KMS-11 (cell line): ENCODE data around the gene ZNF629.

ENCODE experiments used
- H2AFZ ChIP-seq: fragments of 200-600 bp; sonication (generic); 2 replicates; pipeline ENCODE4 v1.6.1; 2016; ENCODE audit warnings: antibody characterized with exemption, mixed run types, low read depth
- H3K27ac ChIP-seq: fragments of 200-600 bp; sonication (generic); 2 replicates; pipeline ENCODE4 v1.6.1; 2016; ENCODE audit warnings: mild to moderate bottlenecking, mixed run types
- H3K27me3 ChIP-seq: fragments of 200-600 bp; sonication (generic); 2 replicates; pipeline ENCODE4 v1.6.1; 2017; ENCODE audit warnings: mild to moderate bottlenecking, low read depth, mixed run types, moderate library complexity; ENCODE audit not compliant: insufficient read depth
- H3K36me3 ChIP-seq: fragments of 200-600 bp; sonication (generic); 2 replicates; pipeline ENCODE4 v1.6.1; 2017; ENCODE audit warnings: mild to moderate bottlenecking, mixed run types; ENCODE audit not compliant: insufficient read depth
- H3K4me1 ChIP-seq: fragments of 200-600 bp; sonication (generic); 2 replicates; pipeline ENCODE4 v1.6.1; 2016; ENCODE audit warnings: mild to moderate bottlenecking, low read depth, mixed run types; ENCODE audit not compliant: poor library complexity, severe bottlenecking
- H3K4me2 ChIP-seq: fragments of 200-600 bp; sonication (generic); 2 replicates; pipeline ENCODE4 v1.7.0; 2016; ENCODE audit warnings: mild to moderate bottlenecking, mixed run types
- H3K4me3 ChIP-seq: fragments of 200-600 bp; sonication (generic); IDR thresholded peaks from 2 replicates; pipeline ENCODE4 v1.6.1; 2017; ENCODE audit warnings: low read depth, low read length, mixed read lengths; ENCODE audit not compliant: insufficient read depth
- H3K79me2 ChIP-seq: fragments of 200-600 bp; sonication (generic); 2 replicates; pipeline ENCODE4 v1.6.1; 2016; ENCODE audit warnings: low read depth, mixed run types; ENCODE audit not compliant: insufficient read depth
- H3K9ac ChIP-seq: fragments of 200-600 bp; sonication (generic); 2 replicates; pipeline ENCODE4 v1.6.1; 2016; ENCODE audit warnings: mild to moderate bottlenecking, mixed run types
- H4K20me1 ChIP-seq: fragments of 200-600 bp; sonication (generic); 2 replicates; pipeline ENCODE4 v1.6.1; 2016; ENCODE audit warnings: mild to moderate bottlenecking, mixed run types; ENCODE audit not compliant: insufficient read depth
- CTCF ChIP-seq: fragments of 200-600 bp; sonication (generic); conservative IDR thresholded peaks from 2 replicates; pipeline ENCODE4 v1.6.1; 2017; ENCODE audit warnings: low read depth, mild to moderate bottlenecking, antibody characterized with exemption, low read length, moderate library complexity, mixed read lengths

ZNF629 gene

GRCh38 chr16:30797670-30798309, 10.8 kb upstream of the ZNF629 start:
- H3K9ac ChIP-seq: no peak overlapping the region
- no peak overlapping the region for H2AFZ ChIP-seq
- no peaks in the 10 kb centered on the region for H4K20me1 ChIP-seq
- H3K79me2 ChIP-seq: no peaks in the 10 kb centered on the region
- no peak overlapping the region for H3K4me3 ChIP-seq
- no peaks in the 10 kb centered on the region for H3K27me3 ChIP-seq
- no peaks in the 10 kb centered on the region for H3K4me1 ChIP-seq
- no peak overlapping the region for H3K4me2 ChIP-seq
- no peak overlapping the region for H3K27ac ChIP-seq
- H3K36me3 ChIP-seq: no peaks in the 10 kb centered on the region
- 0 out of 2 replicates have a peak, but pooled peaks have one; percentile 15 for TF ChIP-seq CTCF

DNA sequence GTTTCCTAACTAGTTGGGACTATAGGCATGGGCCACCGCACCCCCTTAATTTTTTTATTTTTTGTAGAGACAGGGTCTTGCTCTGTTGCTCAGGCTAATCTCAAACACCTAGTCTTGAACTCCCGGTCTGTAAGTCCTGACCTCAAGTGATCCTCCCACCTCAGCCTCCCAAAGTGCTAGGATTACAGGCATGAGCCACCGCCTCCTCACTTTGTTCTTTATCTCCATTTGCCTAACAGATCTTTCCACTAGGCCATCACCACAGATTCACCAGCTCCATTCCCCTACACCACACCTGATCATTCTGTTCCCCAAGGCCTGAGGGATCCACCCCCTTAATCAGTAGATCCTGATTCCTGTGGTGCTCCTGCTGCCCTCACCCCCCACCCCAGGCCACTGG, 7.6 kb upstream of the ZNF629 start:
- Histone ChIP-seq H3K4me3 (no peak overlapping the region), H3K36me3 (no peaks in the 10 kb centered on the region), H3K79me2 (no peaks in the 10 kb centered on the region), H2AFZ (no peak overlapping the region), H3K4me1 (no peaks in the 10 kb centered on the region), H3K27ac (no peak overlapping the region), H3K9ac (no peak overlapping the region), H4K20me1 (no peaks in the 10 kb centered on the region), H3K27me3 (no peaks in the 10 kb centered on the region), H3K4me2 (no peak overlapping the region)
- no peak for TF ChIP-seq CTCF

- H2AFZ ChIP-seq: no peak overlapping the region
- no peak overlapping the region for H3K27ac ChIP-seq
- no peaks in the 10 kb centered on the region for H3K27me3 ChIP-seq
- no peak for TF ChIP-seq CTCF
- no peaks in the 10 kb centered on the region for H4K20me1 ChIP-seq
- no peak overlapping the region for H3K4me3 ChIP-seq
- no peak overlapping the region for H3K9ac ChIP-seq
- no peaks in the 10 kb centered on the region for H3K36me3 ChIP-seq
- H3K4me1 ChIP-seq: no peaks in the 10 kb centered on the region
- no peak overlapping the region for H3K4me2 ChIP-seq
- no peaks in the 10 kb centered on the region for H3K79me2 ChIP-seq
These were observed 6.6 kb upstream of the ZNF629 start for GRCh38 chr16:30793508-30794069.

- TF ChIP-seq CTCF: no peak
- no peaks in the 10 kb centered on the region for H4K20me1 ChIP-seq
- no peak overlapping the region for H3K27ac ChIP-seq
- peaks cover 3% of the 10 kb centered on the region; the same call in 1 of the 2 replicates for H3K27me3 ChIP-seq
- H3K9ac ChIP-seq: peak overlapping the region; percentile 70; the same call in 1 of the 2 replicates
- peak overlapping the region; percentile 64; the same call in 1 of the 2 replicates for H3K4me2 ChIP-seq
- no peaks in the 10 kb centered on the region for H3K36me3 ChIP-seq
- peak overlapping the region; percentile 97 for H2AFZ ChIP-seq
- H3K4me3 ChIP-seq: no peak overlapping the region
- no peaks in the 10 kb centered on the region for H3K79me2 ChIP-seq
- peaks cover 5% of the 10 kb centered on the region for H3K4me1 ChIP-seq
These were observed 791 bp upstream of the ZNF629 start for GRCh38 chr16:30787613-30788378.
